ENCODE data around the gene POTEJ.
"Not testable (repeated sequence)": the region's sequence is repeated elsewhere in the genome, so short reads cannot be mapped to it uniquely, and the experiment has no call there.

DNA sequence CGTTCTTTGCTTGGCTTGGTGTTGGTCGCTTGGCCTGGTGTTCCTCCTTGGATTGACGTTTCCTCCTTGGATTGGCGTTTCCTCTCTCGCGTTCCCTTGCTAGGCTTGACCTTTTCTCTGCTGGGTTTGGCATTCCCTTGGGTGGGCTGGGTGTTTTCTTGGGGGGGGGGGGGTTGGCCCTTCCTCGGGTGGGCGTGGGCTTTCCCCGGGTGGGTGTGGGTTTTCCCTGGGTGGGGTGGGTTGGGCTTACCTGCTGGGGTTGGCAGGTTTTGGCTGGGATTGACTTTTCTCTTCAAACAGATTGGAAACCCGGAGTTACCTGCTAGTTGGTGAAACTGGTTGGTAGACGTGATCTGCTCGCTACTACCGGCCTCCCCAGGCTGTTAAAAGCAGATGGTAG, at the start of gene POTEJ:
- TF ChIP-seq, protein P1, sequence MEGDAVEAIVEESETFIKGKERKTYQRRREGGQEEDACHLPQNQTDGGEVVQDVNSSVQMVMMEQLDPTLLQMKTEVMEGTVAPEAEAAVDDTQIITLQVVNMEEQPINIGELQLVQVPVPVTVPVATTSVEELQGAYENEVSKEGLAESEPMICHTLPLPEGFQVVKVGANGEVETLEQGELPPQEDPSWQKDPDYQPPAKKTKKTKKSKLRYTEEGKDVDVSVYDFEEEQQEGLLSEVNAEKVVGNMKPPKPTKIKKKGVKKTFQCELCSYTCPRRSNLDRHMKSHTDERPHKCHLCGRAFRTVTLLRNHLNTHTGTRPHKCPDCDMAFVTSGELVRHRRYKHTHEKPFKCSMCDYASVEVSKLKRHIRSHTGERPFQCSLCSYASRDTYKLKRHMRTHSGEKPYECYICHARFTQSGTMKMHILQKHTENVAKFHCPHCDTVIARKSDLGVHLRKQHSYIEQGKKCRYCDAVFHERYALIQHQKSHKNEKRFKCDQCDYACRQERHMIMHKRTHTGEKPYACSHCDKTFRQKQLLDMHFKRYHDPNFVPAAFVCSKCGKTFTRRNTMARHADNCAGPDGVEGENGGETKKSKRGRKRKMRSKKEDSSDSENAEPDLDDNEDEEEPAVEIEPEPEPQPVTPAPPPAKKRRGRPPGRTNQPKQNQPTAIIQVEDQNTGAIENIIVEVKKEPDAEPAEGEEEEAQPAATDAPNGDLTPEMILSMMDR (IDR thresholded peaks at IDR 0.05 in 4 of 5, conservative IDR thresholded peaks at IDR 0.05 in 1 of 5): not testable (repeated sequence)
- TF ChIP-seq POLR2A (IDR thresholded peaks at IDR 0.05): not testable (repeated sequence)

Measured in gastrocnemius medialis (tissue), 4 donors.